Endothelial cell of umbilical vein (primary cell): ENCODE measurements around the gene RNF112. TPM values are rescaled to one million over a fixed set of nuclear protein-coding genes. Genes with fewer than 3 reads are reported as not detected.

ENCODE experiments used
- BruUV-seq: library from RNA; stranded (reverse); fragments of 400-500 nt; replicated peaks from 2 replicates; lab custom pipeline; 2021; lab: Mats Ljungman, UMichigan
- CTCF ChIA-PET: fragments of 300-600, 350-600 bp; sonication (Branson Sonifier 250); formaldehyde crosslinking; loops from one replicate; lab custom pipeline; 2021; ENCODE audit warnings: antibody characterized with exemption, inconsistent platforms; lab: Charles Lee
- POLR2A ChIA-PET: fragments of 300-600, 350-600 bp; sonication (Branson Sonifier 250); formaldehyde crosslinking; loops from one replicate; lab custom pipeline; 2021; ENCODE audit warnings: antibody characterized with exemption, inconsistent platforms; lab: Charles Lee
- DNase-seq: peaks from one replicate; pipeline ENCODE4 v3.0.0-alpha.2; 2011; ENCODE audit warnings: low read depth, low spot score
- FAIRE-seq: peaks from 2 replicates; lab custom pipeline; 2011; peaks lifted over from hg19 to GRCh38; lab: Jason Lieb, UNC
- H2AFZ ChIP-seq: 2 replicates; pipeline ENCODE4 v1.6.0; 2012; ENCODE audit warnings: low read depth, low read length, control low read depth, inconsistent platforms
- H3K27ac ChIP-seq: 2 replicates; pipeline ENCODE4 v1.5.1; 2011; ENCODE audit warnings: low read depth, mild to moderate bottlenecking, control low read depth, low read length, moderate library complexity; ENCODE audit not compliant: insufficient read depth
- H3K27me3 ChIP-seq, 2 experiments: 2 replicates each; pipeline versions ENCODE4 v1.6.0 to v1.6.1; 2011; ENCODE audit warnings: low read length in 2 of 2, mixed read lengths in 1 of 2; ENCODE audit not compliant: control insufficient read depth in 2 of 2, insufficient read depth in 2 of 2
- H3K36me3 ChIP-seq, 2 experiments: 2 replicates in 1 of 2; 3 replicates in 1 of 2; pipeline ENCODE4 v1.5.1; 2011; ENCODE audit warnings: low read length in 2 of 2, mild to moderate bottlenecking in 1 of 2, moderate library complexity in 1 of 2; ENCODE audit not compliant: control insufficient read depth in 2 of 2, insufficient read depth in 2 of 2; ENCODE audit errors: extremely low read depth in 1 of 2
- H3K4me1 ChIP-seq: 3 replicates; pipeline ENCODE4 v1.5.1; 2011; ENCODE audit warnings: mild to moderate bottlenecking, low read length; ENCODE audit not compliant: control insufficient read depth, insufficient read depth; ENCODE audit errors: extremely low read depth
- H3K4me2 ChIP-seq: 2 replicates; pipeline ENCODE4 v1.6.1; 2011; ENCODE audit warnings: low read length, control low read depth, mixed read lengths; ENCODE audit not compliant: insufficient read depth
- H3K4me3 ChIP-seq, 3 experiments: fragments of 200-600 bp in 1 of 3; sonication (generic), shearing (Covaris generic) in 1 of 3; replicated peaks in 1 of 3; 2 replicates each; pipeline ENCODE4 v1.5.1; 2011 to 2016; ENCODE audit warnings: control low read depth in 3 of 3, low read length in 3 of 3, mild to moderate bottlenecking in 2 of 3, inconsistent platforms in 1 of 3, low read depth in 1 of 3, moderate library complexity in 1 of 3; ENCODE audit not compliant: insufficient read depth in 1 of 3
- H3K79me2 ChIP-seq: 2 replicates; pipeline ENCODE4 v1.6.0; 2012; ENCODE audit warnings: low read length, inconsistent platforms; ENCODE audit not compliant: control insufficient read depth, insufficient read depth
- H3K9ac ChIP-seq: replicated peaks from 2 replicates; pipeline ENCODE3; 2011; ENCODE audit warnings: low read length, control low read depth; ENCODE audit not compliant: insufficient read depth; ENCODE audit errors: extremely low read depth
- H3K9me1 ChIP-seq: replicated peaks from 3 replicates; pipeline ENCODE4 v1.6.0; 2011; ENCODE audit warnings: mild to moderate bottlenecking, low read length; ENCODE audit not compliant: control insufficient read depth, insufficient read depth; ENCODE audit errors: extremely low read depth
- H3K9me3 ChIP-seq: replicated peaks from 2 replicates; pipeline ENCODE4 v1.5.1; 2012; ENCODE audit warnings: low read length, inconsistent platforms; ENCODE audit not compliant: control insufficient read depth, insufficient read depth
- H4K20me1 ChIP-seq: replicated peaks from 2 replicates; pipeline ENCODE3; 2011; ENCODE audit warnings: mild to moderate bottlenecking, low read length; ENCODE audit not compliant: control insufficient read depth, insufficient read depth; ENCODE audit errors: extremely low read depth
- EZH2 ChIP-seq: IDR thresholded peaks from 2 replicates; pipeline ENCODE4 v1.6.1; 2012; ENCODE audit warnings: borderline replicate concordance, low read depth, mild to moderate bottlenecking, moderate library complexity, low read length, inconsistent platforms; ENCODE audit not compliant: severe bottlenecking
- FOS ChIP-seq: IDR thresholded peaks from 2 replicates; pipeline ENCODE4 v1.6.1; 2011; ENCODE audit warnings: mild to moderate bottlenecking, low read length, moderate library complexity, borderline replicate concordance; ENCODE audit not compliant: insufficient read depth
- GATA2 ChIP-seq: IDR thresholded peaks from 2 replicates; pipeline ENCODE4 v1.7.0; 2011; ENCODE audit warnings: low read depth, mild to moderate bottlenecking, moderate library complexity, mixed read lengths, low read length; ENCODE audit not compliant: insufficient read length, insufficient read depth
- JUN ChIP-seq: IDR thresholded peaks from 2 replicates; pipeline ENCODE4 v1.6.1; 2011; ENCODE audit warnings: borderline replicate concordance, low read depth; ENCODE audit not compliant: insufficient read length, insufficient read depth
- MYC ChIP-seq: IDR thresholded peaks from one replicate; pipeline ENCODE4 v1.6.1; 2011; ENCODE audit warnings: mild to moderate bottlenecking, low read depth, low read length
- POLR2A ChIP-seq: IDR thresholded peaks from 2 replicates; pipeline ENCODE4 v1.6.1; 2012; ENCODE audit warnings: low read depth, mild to moderate bottlenecking, control low read depth, low read length
- POLR2AphosphoS5 ChIP-seq: IDR thresholded peaks from 2 replicates; pipeline ENCODE4 v1.6.1; 2012; ENCODE audit warnings: low read depth, mild to moderate bottlenecking, control low read depth, low read length, moderate library complexity; ENCODE audit not compliant: insufficient read depth
- dilution Hi-C: fragments of 300-500 bp; cut with MboI; formaldehyde crosslinking; loops from one replicate; pipeline ENCODE4 v1.15.0; 2019; ENCODE audit warnings: low sequenced_read_pairs; ENCODE audit not compliant: extremely low pct_ligation_motif_present
- intact Hi-C: fragments of 100-400 bp; cut with micrococcal nuclease; formaldehyde crosslinking; loops from one replicate; pipeline ENCODE4 v1.10.0; 2022
- polyA plus RNA-seq, 4 experiments: library from polyadenylated mRNA; depleted of rRNA in 3 of 4; stranded (reverse) in 3 of 4; unstranded in 1 of 4; fragments of >200 nt; gene quantifications; 2 replicates each; pipeline versions ENCODE4 v1.2.1 to v1.2.3, GENCODE V29; 2011 to 2012; ENCODE audit warnings: missing spikeins in 1 of 4
- total RNA-seq: library from RNA; stranded (reverse); gene quantifications from 2 replicates; pipeline ENCODE4 v1.2.3, GENCODE V29; 2021
- TF ChIP-seq, protein P1 (sequence below): IDR thresholded peaks from 2 replicates; pipeline ENCODE4 v1.6.1; 2011; ENCODE audit not compliant: insufficient read depth, insufficient read length
- TF ChIP-seq, protein P2 (sequence below), 2 donors: IDR thresholded peaks; 1 replicate in 1 of 2; 2 replicates in 1 of 2; pipeline ENCODE4 v1.5.1; 2011; ENCODE audit warnings: low read length in 2 of 2, mild to moderate bottlenecking in 2 of 2, moderate library complexity in 2 of 2, control low read depth in 1 of 2, inconsistent platforms in 1 of 2, low read depth in 1 of 2; ENCODE audit not compliant: insufficient read depth in 1 of 2; ENCODE audit errors: extremely low read depth in 1 of 2

Gene RNF112
- total and polyA plus RNA-seq, 2 donors (not counting 3 experiments of a cell fraction or from before 2014, with no cell fraction given) = 0.06 to 0.11 TPM

DNA sequence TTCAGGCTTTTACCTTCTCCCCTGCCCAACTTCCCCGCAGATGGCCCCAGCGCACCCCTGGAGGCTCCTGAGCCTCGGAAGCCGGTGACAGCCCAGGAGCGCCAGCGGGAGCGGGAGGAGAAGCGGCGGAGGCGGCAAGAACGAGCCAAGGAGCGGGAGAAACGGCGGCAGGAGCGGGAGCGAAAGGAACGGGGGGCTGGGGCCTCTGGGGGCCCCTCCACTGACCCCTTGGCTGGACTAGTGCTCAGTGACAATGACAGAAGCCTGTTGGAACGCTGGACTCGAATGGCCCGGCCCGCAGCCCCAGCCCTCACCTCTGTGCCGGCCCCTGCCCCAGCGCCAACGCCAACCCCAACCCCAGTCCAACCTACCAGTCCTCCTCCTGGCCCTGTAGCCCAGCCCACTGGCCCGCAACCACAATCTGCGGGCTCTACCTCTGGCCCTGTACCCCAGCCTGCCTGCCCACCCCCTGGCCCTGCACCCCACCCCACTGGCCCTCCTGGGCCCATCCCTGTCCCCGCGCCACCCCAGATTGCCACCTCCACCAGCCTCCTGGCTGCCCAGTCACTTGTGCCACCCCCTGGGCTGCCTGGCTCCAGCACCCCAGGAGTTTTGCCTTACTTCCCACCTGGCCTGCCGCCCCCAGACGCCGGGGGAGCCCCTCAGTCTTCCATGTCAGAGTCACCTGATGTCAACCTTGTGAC, 29.1 kb upstream of the RNF112 start:
- no TSS peak for BruUV-seq
- peaks cover 15% of the 10 kb centered on the region for H3K79me2 ChIP-seq
- H3K36me3 ChIP-seq = peaks cover 13 to 32% of the 10 kb centered on the region in 2 experiments
- H3K9me3 ChIP-seq = no peaks in the 10 kb centered on the region
- H3K9ac ChIP-seq = no peak overlapping the region
- H3K27me3 ChIP-seq = no peaks in the 10 kb centered on the region
- H3K4me2 ChIP-seq = no peak overlapping the region
- no peak for DNase-seq
- intact Hi-C loops (no loop called here), dilution Hi-C loops (no loop called here)
- H3K4me3 ChIP-seq = no peak overlapping the region
- H3K9me1 ChIP-seq = no peaks in the 10 kb centered on the region
- ChIA-PET CTCF (no interaction called here), POLR2A (no interaction called here)
- no peak for FAIRE-seq
- no peak overlapping the region for H3K27ac ChIP-seq
- peaks cover 7% of the 10 kb centered on the region for H3K4me1 ChIP-seq
- H4K20me1 ChIP-seq = no peaks in the 10 kb centered on the region
- TF ChIP-seq, protein P1, sequence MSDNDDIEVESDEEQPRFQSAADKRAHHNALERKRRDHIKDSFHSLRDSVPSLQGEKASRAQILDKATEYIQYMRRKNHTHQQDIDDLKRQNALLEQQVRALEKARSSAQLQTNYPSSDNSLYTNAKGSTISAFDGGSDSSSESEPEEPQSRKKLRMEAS = no peak
- TF ChIP-seq POLR2AphosphoS5 = no peak
- no peak for TF ChIP-seq POLR2A
- no peak for TF ChIP-seq FOS
- TF ChIP-seq JUN = no peak
- no peak for TF ChIP-seq EZH2
- TF ChIP-seq MYC = no peak
- TF ChIP-seq, protein P2, sequence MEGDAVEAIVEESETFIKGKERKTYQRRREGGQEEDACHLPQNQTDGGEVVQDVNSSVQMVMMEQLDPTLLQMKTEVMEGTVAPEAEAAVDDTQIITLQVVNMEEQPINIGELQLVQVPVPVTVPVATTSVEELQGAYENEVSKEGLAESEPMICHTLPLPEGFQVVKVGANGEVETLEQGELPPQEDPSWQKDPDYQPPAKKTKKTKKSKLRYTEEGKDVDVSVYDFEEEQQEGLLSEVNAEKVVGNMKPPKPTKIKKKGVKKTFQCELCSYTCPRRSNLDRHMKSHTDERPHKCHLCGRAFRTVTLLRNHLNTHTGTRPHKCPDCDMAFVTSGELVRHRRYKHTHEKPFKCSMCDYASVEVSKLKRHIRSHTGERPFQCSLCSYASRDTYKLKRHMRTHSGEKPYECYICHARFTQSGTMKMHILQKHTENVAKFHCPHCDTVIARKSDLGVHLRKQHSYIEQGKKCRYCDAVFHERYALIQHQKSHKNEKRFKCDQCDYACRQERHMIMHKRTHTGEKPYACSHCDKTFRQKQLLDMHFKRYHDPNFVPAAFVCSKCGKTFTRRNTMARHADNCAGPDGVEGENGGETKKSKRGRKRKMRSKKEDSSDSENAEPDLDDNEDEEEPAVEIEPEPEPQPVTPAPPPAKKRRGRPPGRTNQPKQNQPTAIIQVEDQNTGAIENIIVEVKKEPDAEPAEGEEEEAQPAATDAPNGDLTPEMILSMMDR (IDR thresholded peaks at IDR 0.05; ENCODE audit: extremely low read depth in 1 of 2, insufficient read depth in 1 of 2, low read depth in 1 of 2, low read length in 2 of 2) = no peak
- no peak for TF ChIP-seq GATA2
- H2AFZ ChIP-seq = no peak overlapping the region
